ENCODE measurements around the gene ENTPD2.

Gene ENTPD2

GRCh38 chr9:137027369-137028262 is 26.2 kb downstream of the ENTPD2 start, which contains the start of gene ABCA2:
ABCA2 (minus strand) TSS chr9:137028237; CDS start chr9:137028140, 97 bp downstream.
- DNase-seq: no peak

DNA sequence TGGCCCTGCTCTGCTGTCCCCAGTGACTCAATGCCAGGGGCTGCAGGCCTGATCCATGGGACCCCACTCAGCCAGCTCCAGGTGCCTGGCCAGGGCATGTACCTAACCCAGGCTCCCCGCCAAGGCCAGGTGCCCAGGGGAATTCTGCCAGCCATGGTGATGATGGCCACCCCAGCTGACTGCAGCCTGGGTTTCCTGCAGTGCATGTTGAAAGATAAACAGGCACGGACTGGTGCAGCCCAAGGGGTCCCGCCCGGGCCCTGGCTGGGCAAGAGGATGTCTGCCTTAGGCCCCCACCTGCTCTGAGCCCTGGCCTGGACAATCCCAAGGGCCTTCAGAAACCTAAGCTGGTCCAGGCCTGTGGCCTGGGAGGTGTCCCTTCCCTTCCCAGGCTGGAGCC is 27.0 kb downstream of the ENTPD2 start:
- DNase-seq: no peak

DNA sequence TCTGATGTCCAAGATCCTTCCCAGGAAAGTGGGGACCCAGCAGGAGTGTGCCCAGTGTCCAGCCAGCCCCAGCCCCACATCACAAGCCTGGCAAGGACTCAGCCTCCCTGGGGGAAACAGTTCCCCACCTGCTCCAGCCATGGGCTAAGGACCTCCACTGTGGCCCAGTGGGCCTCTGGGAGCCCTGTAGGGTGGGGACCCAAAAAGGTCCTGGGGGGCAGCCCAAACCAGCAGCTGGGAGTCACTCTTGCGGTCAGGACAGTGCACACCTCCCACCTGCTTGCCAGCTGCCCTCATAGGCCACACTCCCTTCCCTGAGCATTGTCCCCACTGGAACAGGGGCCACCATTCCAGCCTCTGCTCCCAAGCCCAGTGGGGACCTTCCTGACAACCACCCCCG is 27.5 kb downstream of the ENTPD2 start:
- no peak for DNase-seq

GRCh38 chr9:137025517-137025966 is 28.3 kb downstream of the ENTPD2 start:
- no peak for DNase-seq

- DNase-seq: no peak
Measured at GRCh38 chr9:137023583-137023991, 30.3 kb downstream of the ENTPD2 start.

GRCh38 chr9:137023157-137023556 is 30.7 kb downstream of the ENTPD2 start:
- no peak for DNase-seq

DNA sequence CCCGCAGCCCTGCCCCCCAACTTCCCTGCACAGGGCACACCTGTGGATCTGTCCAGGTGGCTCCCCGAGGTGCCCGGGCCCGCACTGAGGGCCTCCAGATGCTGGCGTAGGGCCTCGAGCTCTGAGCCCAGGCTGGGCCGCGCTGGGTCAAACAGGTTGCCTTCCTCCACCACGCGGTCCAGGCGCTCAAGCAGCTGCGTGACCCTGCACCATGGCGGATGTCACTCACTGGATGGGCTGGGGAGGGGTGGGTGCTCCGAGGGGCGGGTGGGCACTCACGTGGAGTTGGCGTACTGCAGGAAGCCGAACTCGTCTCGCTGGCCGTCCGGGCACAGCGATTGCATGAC is 31.2 kb downstream of the ENTPD2 start:
- DNase-seq: no peak

DNA sequence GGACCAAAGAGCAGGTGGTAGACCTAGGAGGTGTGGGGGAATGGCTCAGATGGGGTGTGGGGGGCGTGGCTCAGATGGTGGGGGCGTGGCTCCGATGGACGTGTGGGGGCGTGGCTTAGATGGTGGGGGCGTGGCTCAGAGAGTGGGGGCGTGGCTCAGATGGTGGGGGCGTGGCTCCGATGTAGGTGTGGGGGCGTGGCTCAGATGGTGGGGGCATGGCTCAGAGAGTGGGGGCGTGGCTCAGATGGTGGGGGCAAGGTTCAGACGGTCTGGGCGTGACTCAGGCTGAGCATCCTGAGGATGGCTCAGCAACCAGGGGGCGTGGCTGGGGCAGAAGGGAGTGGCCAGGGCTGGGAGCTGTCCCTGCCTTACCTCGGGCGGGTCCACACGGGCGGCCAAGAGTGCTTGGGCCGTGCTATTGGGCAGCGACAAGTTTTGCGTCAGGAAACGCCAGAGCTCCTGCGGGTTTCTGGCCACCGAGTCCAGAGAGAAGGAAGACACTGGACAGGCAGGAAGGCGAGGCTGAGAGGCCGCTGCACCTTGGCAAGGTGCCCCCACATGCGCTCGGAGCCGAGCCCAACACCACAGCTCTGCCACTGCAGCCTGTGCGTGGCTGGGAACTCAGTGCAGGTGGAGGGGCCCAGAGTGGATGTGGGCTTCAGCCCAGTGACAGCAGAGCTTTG is 31.7 kb downstream of the ENTPD2 start:
- peak; percentile 78 for DNase-seq

GRCh38 chr9:137021568-137021978 is 32.3 kb downstream of the ENTPD2 start:
- DNase-seq: no peak

DNA sequence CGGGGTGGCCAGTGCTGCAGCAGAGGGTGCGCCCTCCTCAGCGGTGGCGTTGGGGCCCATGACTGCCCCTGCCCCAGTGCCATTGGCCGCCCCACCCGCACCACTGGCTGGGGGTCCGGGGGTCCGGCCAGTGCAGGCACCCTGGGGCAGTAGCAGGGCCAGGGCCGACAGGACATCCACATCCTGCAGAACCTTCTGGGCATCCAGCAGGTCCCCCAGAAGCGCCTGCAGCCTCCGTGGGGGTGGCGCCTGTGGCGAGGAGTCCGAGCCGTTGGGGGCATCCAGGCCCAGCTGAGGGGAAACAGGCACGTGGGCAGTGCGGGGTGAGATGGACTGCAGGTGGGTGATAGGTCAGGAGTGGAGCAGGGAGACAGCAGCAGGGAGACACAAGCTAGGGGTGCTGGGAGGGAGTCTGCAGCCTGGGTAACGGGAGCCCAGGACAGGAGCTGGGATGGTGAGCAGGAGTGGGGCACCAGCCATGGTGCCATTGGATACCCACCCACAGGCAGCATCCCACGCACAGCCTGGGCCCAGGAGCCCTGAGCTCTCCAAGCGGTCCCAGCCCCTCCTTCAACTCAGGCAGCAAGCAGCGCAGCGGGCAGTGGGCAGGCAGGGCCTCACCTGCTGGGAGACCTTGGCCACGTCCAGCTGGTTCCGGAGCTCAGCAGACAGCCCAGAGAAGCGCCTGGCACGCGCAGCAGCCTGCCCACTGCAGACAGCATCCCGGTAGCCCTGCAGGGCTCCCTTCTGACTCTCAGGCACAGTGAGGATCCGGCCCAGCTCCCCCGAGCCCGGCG is 32.9 kb downstream of the ENTPD2 start:
- no peak for DNase-seq

DNA sequence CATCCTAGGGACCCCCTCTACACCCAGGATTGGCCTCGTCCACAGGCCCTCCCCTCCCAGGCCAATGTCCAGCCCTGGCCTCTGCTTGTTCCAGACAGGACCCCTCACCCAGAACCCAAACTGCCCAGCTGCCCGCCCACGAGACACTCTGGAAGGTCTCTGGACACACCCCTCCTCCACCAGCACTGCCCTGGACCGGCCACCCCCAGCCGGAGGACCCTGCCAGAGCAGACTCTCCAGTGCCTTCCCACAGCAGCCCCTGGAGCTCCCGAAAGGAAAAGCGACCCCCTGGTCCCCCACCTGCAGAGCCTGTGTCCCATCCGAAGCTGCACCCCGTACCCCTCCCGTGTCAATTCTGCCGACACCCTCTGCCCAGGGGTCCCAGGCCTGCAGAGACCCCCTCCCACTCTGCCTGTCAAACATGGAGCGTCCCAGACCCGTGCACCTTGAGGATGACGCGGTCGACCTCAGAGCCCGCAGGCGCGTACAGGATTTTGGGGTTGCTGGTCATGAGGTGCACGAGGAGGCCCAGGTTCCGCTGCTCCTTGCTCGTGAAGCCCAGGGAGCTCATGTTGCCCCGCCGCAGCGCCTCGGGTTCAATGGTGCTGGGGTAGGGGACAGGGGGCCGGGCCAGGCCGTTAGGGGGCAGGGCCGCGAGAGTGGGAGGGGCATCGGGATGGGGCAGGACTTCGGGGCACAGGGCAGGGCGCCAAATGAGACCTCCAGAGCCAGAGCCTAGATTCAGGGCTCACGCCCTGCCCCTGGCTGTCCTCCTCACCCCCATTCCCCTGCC is 33.8 kb downstream of the ENTPD2 start:
- DNase-seq: no peak

- DNase-seq: no peak
Measured at GRCh38 chr9:137018761-137019559, 34.9 kb downstream of the ENTPD2 start.

GRCh38 chr9:137017791-137018497 is 35.9 kb downstream of the ENTPD2 start:
- DNase-seq: no peak

GRCh38 chr9:137017071-137017470 is 36.8 kb downstream of the ENTPD2 start:
- no peak for DNase-seq

- DNase-seq: no peak
Measured at GRCh38 chr9:137016436-137016835, 37.4 kb downstream of the ENTPD2 start.

DNA sequence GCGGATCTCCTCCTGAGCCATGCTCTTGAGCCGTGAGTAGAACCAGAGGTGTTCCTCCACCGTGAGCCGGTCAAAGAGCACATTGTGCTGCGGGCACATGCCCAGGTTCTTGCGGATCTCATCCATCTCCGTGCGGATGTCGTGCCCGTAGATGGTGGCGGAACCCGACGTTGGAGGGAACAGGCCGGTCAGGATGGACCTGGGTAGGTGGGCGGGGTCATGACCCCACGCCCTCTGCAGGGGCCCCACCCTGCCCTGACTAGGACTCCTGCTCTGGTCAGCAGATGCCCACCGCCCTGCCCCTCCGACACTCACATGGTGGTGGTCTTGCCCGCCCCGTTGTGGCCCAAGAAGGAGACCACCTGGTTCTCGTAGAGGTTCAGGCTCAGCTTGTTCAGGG is 37.9 kb downstream of the ENTPD2 start:
- DNase-seq: no peak

GRCh38 chr9:137015540-137015930 is 38.3 kb downstream of the ENTPD2 start:
- no peak for DNase-seq

- DNase-seq: no peak
Measured at GRCh38 chr9:137014776-137015539, 38.9 kb downstream of the ENTPD2 start.

DNA sequence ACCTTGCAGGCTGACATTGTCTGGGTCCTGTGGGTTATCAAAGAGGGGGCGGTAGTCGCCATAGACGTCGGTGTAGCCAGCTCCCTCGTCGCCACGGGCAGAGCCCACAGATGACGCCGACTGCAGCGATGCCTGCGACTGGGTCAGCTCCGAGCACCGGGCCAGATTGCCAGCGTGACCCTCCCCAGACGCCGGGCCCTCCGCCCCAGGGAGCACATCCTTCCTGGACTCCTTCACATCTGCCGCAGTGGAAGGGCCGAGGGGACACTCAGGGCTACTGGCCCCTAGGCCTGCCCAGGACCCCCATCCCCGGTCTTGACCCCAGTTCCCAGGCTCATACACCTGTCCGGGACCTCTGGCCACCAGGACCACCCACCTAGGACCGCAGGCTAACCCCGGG is 39.7 kb downstream of the ENTPD2 start:
- no peak for DNase-seq

DNA sequence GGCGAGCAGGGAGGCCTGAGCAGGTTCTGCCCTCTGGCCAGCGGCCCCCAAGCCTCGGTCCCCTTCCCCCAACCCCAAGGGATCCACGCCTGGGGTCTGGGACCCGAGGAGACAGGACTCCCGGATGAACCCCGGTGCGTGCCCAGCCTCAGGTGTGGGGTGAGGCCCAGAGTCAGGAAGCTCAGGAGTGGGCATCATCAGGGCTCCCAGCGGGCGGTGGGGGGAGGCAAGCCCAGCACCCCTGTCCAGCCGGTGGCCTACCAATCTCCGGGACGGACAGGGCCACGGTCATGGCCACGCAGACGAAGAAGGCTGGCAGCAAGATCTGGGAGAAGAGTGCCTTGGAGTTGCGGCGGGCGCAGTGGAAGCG is 40.3 kb downstream of the ENTPD2 start:
- no peak for DNase-seq

Measured in CD4-positive, alpha-beta T cell treated with Interleukin-17A for 1 hour (primary cell).